Measurements from ENCODE around the gene SLC23A2.

GRCh38 chr20:5003626-5004025 is 2.3 kb upstream of the SLC23A2 start:
- TF ChIP-seq POLR2A (IDR thresholded peaks at IDR 0.05) (no peak), CTCF (IDR thresholded peaks at IDR 0.05) (no peak)
